Testis (tissue), 2 donors: ENCODE data around the gene GPC3.

Experiments
- POLR2A ChIP-seq: fragments of 450-650 bp; IDR thresholded peaks from one replicate; pipeline ENCODE4 v1.6.1; 2017; ENCODE audit warnings: antibody characterized with exemption, mild to moderate bottlenecking, moderate library complexity
- TF ChIP-seq, protein P1 (sequence below), 3 experiments: fragments of 450-650 bp in 2 of 3; fragments of 200-600 bp in 1 of 3; sonication (generic) in 1 of 3; IDR thresholded peaks; one replicate each; pipeline ENCODE4 v1.5.1; 2016 to 2019; ENCODE audit warnings: antibody characterized with exemption in 3 of 3, mild to moderate bottlenecking in 2 of 3, moderate library complexity in 1 of 3

DNA sequence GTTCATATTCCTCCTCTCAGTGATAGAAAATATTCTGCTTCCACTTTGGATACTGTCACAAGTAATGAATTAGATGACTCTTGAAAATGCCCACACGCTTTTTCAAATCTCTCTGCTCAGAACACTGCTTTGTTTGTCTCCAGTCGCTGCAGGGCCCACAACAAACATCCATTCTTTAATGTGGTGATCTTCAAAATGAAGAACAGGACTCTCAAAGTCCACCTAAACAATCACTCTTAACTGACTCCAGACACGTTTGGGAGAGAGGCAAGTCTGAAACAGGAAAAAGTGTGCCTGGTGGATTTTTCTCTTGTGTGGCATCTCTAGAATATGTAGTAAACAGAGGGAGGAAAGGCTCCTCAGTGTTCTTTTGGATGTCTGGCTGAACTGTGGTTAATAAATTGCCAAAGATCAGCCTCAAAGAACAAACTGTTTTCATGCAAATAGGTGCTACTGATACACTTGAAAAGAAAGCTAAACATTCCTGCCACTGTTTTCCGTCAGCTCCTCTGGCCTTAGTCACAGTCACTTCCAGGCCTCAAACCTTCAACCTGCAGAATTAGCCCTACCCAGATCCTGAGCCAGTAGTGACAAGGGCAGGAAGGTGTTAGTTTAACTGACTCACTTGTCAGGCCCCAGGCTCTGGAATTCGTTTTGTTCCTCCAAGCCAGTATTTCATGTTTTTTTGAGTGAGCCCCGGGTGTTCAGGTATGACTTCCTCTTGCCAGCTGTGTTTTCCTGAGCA, 310.5 kb downstream of the GPC3 start:
- TF ChIP-seq, protein P1, sequence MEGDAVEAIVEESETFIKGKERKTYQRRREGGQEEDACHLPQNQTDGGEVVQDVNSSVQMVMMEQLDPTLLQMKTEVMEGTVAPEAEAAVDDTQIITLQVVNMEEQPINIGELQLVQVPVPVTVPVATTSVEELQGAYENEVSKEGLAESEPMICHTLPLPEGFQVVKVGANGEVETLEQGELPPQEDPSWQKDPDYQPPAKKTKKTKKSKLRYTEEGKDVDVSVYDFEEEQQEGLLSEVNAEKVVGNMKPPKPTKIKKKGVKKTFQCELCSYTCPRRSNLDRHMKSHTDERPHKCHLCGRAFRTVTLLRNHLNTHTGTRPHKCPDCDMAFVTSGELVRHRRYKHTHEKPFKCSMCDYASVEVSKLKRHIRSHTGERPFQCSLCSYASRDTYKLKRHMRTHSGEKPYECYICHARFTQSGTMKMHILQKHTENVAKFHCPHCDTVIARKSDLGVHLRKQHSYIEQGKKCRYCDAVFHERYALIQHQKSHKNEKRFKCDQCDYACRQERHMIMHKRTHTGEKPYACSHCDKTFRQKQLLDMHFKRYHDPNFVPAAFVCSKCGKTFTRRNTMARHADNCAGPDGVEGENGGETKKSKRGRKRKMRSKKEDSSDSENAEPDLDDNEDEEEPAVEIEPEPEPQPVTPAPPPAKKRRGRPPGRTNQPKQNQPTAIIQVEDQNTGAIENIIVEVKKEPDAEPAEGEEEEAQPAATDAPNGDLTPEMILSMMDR (IDR thresholded peaks at IDR 0.05), result no peak
- TF ChIP-seq POLR2A, result no peak
